GM12878 (cell line): Measurements from ENCODE around the gene PSMD12. TPM values are rescaled to one million over a fixed set of nuclear protein-coding genes. Genes with fewer than 3 reads are reported as not detected.

ENCODE experiments used
- BMI1 ChIP-seq: fragments of 450-650 bp; IDR thresholded peaks from 2 replicates; pipeline ENCODE4 v1.6.1; 2016; ENCODE audit warnings: mild to moderate bottlenecking, moderate library complexity, borderline replicate concordance
- CBFB ChIP-seq: IDR thresholded peaks from 2 replicates; pipeline ENCODE4 v1.6.1; 2016; ENCODE audit warnings: antibody characterized with exemption, low read depth
- CREM ChIP-seq: IDR thresholded peaks from 2 replicates; pipeline ENCODE4 v1.6.1; 2014; ENCODE audit warnings: antibody characterized with exemption, low read depth
- IRF4 ChIP-seq: IDR thresholded peaks from 2 replicates; pipeline ENCODE4 v1.6.1; 2011; ENCODE audit warnings: low read depth, low read length
- JUND ChIP-seq: IDR thresholded peaks from 2 replicates; pipeline ENCODE4 v1.6.1; 2012; ENCODE audit warnings: low read depth, mild to moderate bottlenecking, low read length, improper control_type of control experiment, moderate library complexity
- MTA3 ChIP-seq: IDR thresholded peaks from 2 replicates; pipeline ENCODE4 v1.6.1; 2012; ENCODE audit warnings: low read length, inconsistent platforms, borderline replicate concordance
- NBN ChIP-seq: fragments of 450-650 bp; IDR thresholded peaks from 2 replicates; pipeline ENCODE4 v1.6.1; 2016
- NR2F1 ChIP-seq: fragments of 450-650 bp; conservative IDR thresholded peaks from 2 replicates; pipeline ENCODE4 v1.6.1; 2017; ENCODE audit warnings: mild to moderate bottlenecking
- PAX8 ChIP-seq: fragments of 450-650 bp; IDR thresholded peaks from 2 replicates; pipeline ENCODE4 v1.6.1; 2017; ENCODE audit warnings: mild to moderate bottlenecking, moderate library complexity
- POLR2AphosphoS5 ChIP-seq: IDR thresholded peaks from 2 replicates; pipeline ENCODE4 v1.6.1; 2011; ENCODE audit warnings: mild to moderate bottlenecking, low read length, inconsistent platforms
- RAD51 ChIP-seq: fragments of 450-650 bp; IDR thresholded peaks from 2 replicates; pipeline ENCODE4 v1.6.1; 2016; ENCODE audit warnings: moderate library complexity, mild to moderate bottlenecking, inconsistent platforms
- RBBP5 ChIP-seq: fragments of 200-600 bp; sonication (generic); conservative IDR thresholded peaks from 2 replicates; pipeline ENCODE4 v1.6.1; 2016
- SIN3A ChIP-seq: IDR thresholded peaks from 2 replicates; pipeline ENCODE4 v1.6.1; 2012; ENCODE audit warnings: low read depth, low read length, improper control_type of control experiment
- SMAD1 ChIP-seq: fragments of 450-650 bp; IDR thresholded peaks from 2 replicates; pipeline ENCODE4 v1.6.1; 2018; ENCODE audit warnings: mild to moderate bottlenecking, low read depth; ENCODE audit not compliant: partially characterized antibody
- TARDBP ChIP-seq: IDR thresholded peaks from 2 replicates; pipeline ENCODE4 v1.6.1; 2016; ENCODE audit warnings: borderline replicate concordance
- YY1 ChIP-seq: IDR thresholded peaks from 2 replicates; pipeline ENCODE4 v1.6.1; 2011; ENCODE audit warnings: low read depth, mild to moderate bottlenecking, low read length
- ZNF274 ChIP-seq: IDR thresholded peaks from one replicate; pipeline ENCODE4 v1.8.0; 2011; ENCODE audit not compliant: insufficient read length, insufficient read depth
- ZNF622 ChIP-seq: fragments of 450-650 bp; IDR thresholded peaks from 2 replicates; pipeline ENCODE4 v1.6.1; 2017; ENCODE audit warnings: mild to moderate bottlenecking, inconsistent platforms
- polyA plus RNA-seq, 11 experiments: library from polyadenylated mRNA; depleted of rRNA in 4 of 11; unstranded in 6 of 11; stranded (reverse) in 5 of 11; fragments of >200 nt; fragmentation: Nextera tagmentation in 4 of 11; fragmentation: Illumina TruSeq in 1 of 11; extraction: Ambion mirVana in 4 of 11; extraction: Trizol in 1 of 11; gene quantifications; 1 replicate in 1 of 11; 2 replicates in 10 of 11; pipeline versions ENCODE4 v1.2.1 to v1.2.3, GENCODE V29; 2011 to 2016; ENCODE audit warnings: inconsistent platforms in 2 of 11, missing spikeins in 2 of 11, low read depth in 1 of 11
- total RNA-seq, 4 experiments: library from RNA; depleted of rRNA in 3 of 4; stranded (reverse); fragments of >200 nt in 3 of 4; fragmentation: Illumina TruSeq in 1 of 4; extraction: Trizol in 1 of 4; gene quantifications; 2 replicates each; pipeline versions ENCODE4 v1.2.1 to v1.2.3, GENCODE V29; 2013 to 2021
- TF ChIP-seq, protein P1 (sequence below), 3 experiments: IDR thresholded peaks in 2 of 3; conservative IDR thresholded peaks in 1 of 3; 2 replicates each; pipeline ENCODE4 v1.5.1; 2011; ENCODE audit warnings: low read depth in 3 of 3, low read length in 3 of 3, mild to moderate bottlenecking in 3 of 3, control low read depth in 2 of 3, moderate library complexity in 2 of 3, inconsistent platforms in 1 of 3, mixed read lengths in 1 of 3; ENCODE audit not compliant: control insufficient read depth in 2 of 3, insufficient read depth in 1 of 3; ENCODE audit errors: extremely low read depth in 1 of 3
- TF ChIP-seq, protein P2 (sequence below): fragments of 450-650 bp; IDR thresholded peaks from 2 replicates; pipeline ENCODE4 v1.6.1; 2014; ENCODE audit warnings: mild to moderate bottlenecking
- TF ChIP-seq, protein P3 (sequence below): fragments of 450-650 bp; IDR thresholded peaks from 2 replicates; pipeline ENCODE4 v1.6.1; 2017; ENCODE audit warnings: low read depth, mild to moderate bottlenecking, moderate library complexity
- TF ChIP-seq, protein P4 (sequence below): fragments of 450-650 bp; IDR thresholded peaks from 2 replicates; pipeline ENCODE4 v1.6.1; 2017; ENCODE audit warnings: mild to moderate bottlenecking, moderate library complexity

The PSMD12 gene
- total and polyA plus RNA-seq, 10 of the 15 experiments (the other 5 are each of a cell fraction or from before 2014, with no cell fraction given), result 19.8 to 149 (median 47.5) TPM

DNA sequence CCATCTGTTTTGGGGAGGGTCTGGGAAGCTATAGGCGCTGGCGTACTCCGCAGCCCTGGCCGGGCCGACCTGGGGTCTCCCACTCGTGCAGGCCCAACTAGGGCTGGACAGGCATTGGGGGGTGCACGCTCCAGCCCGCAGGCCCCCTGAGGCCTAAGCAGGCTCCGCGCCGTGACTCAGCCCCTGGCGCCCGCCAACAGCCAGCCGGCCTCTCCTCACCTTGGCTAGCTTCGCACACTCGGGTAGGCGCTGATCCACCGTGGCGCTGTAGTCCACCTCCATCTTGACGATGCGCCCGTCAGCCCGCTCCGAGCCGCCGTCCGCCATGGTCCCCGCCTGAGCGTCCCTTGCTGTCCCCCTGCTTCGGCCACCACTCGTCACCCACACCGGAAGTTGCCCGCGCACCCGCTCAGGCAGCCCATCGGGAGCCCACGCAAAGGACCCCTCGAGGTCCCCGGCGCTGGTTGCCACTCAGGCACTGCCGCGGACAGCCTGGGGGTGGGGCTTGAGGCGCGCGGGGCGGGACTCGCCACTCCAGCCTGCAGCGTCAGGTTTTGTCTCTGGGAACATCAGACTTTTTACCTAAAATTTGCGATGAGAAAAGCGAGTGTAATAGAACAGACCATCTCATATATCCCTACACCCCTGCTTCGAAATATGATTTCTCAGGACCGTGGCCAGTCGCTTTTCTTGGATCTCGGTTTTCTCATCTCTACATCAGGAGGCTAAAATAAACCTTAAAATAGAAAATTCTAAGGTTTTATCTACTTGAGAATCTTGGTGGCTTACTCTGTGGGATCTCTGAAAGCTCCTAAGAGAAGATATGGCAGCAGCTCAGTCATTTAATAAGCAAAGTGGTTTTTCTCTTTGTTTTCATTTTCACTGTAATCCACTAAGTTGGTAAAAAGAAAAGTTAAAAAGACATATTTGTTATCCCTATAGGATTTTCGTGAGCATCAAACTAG, at the start of gene PSMD12 (continued):
- TF ChIP-seq, protein P1, sequence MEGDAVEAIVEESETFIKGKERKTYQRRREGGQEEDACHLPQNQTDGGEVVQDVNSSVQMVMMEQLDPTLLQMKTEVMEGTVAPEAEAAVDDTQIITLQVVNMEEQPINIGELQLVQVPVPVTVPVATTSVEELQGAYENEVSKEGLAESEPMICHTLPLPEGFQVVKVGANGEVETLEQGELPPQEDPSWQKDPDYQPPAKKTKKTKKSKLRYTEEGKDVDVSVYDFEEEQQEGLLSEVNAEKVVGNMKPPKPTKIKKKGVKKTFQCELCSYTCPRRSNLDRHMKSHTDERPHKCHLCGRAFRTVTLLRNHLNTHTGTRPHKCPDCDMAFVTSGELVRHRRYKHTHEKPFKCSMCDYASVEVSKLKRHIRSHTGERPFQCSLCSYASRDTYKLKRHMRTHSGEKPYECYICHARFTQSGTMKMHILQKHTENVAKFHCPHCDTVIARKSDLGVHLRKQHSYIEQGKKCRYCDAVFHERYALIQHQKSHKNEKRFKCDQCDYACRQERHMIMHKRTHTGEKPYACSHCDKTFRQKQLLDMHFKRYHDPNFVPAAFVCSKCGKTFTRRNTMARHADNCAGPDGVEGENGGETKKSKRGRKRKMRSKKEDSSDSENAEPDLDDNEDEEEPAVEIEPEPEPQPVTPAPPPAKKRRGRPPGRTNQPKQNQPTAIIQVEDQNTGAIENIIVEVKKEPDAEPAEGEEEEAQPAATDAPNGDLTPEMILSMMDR (IDR thresholded peaks at IDR 0.05 in 2 of 3, conservative IDR thresholded peaks at IDR 0.05 in 1 of 3; ENCODE audit: control insufficient read depth in 2 of 3, extremely low read depth in 1 of 3, insufficient read depth in 1 of 3, low read depth in 3 of 3, low read length in 3 of 3), result no peak
- TF ChIP-seq, protein P2, sequence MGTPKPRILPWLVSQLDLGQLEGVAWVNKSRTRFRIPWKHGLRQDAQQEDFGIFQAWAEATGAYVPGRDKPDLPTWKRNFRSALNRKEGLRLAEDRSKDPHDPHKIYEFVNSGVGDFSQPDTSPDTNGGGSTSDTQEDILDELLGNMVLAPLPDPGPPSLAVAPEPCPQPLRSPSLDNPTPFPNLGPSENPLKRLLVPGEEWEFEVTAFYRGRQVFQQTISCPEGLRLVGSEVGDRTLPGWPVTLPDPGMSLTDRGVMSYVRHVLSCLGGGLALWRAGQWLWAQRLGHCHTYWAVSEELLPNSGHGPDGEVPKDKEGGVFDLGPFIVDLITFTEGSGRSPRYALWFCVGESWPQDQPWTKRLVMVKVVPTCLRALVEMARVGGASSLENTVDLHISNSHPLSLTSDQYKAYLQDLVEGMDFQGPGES, result no peak
- no peak for TF ChIP-seq MTA3
- 0 out of 2 replicates have a peak, but pooled peaks have one; percentile 50 for TF ChIP-seq TARDBP
- TF ChIP-seq, protein P3, sequence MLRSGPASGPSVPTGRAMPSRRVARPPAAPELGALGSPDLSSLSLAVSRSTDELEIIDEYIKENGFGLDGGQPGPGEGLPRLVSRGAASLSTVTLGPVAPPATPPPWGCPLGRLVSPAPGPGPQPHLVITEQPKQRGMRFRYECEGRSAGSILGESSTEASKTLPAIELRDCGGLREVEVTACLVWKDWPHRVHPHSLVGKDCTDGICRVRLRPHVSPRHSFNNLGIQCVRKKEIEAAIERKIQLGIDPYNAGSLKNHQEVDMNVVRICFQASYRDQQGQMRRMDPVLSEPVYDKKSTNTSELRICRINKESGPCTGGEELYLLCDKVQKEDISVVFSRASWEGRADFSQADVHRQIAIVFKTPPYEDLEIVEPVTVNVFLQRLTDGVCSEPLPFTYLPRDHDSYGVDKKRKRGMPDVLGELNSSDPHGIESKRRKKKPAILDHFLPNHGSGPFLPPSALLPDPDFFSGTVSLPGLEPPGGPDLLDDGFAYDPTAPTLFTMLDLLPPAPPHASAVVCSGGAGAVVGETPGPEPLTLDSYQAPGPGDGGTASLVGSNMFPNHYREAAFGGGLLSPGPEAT, result 0 out of 2 replicates have a peak, but pooled peaks have one; percentile 6
- peak; percentile 88 for TF ChIP-seq YY1
- no peak for TF ChIP-seq ZNF622
- no peak for TF ChIP-seq RBBP5
- no peak for TF ChIP-seq JUND
- peak; percentile 82 for TF ChIP-seq NBN
- no peak for TF ChIP-seq RAD51
- TF ChIP-seq ZNF274, result no peak
- TF ChIP-seq CREM, result peak; percentile 69; the same call in 1 of the 2 replicates
- TF ChIP-seq, protein P4, sequence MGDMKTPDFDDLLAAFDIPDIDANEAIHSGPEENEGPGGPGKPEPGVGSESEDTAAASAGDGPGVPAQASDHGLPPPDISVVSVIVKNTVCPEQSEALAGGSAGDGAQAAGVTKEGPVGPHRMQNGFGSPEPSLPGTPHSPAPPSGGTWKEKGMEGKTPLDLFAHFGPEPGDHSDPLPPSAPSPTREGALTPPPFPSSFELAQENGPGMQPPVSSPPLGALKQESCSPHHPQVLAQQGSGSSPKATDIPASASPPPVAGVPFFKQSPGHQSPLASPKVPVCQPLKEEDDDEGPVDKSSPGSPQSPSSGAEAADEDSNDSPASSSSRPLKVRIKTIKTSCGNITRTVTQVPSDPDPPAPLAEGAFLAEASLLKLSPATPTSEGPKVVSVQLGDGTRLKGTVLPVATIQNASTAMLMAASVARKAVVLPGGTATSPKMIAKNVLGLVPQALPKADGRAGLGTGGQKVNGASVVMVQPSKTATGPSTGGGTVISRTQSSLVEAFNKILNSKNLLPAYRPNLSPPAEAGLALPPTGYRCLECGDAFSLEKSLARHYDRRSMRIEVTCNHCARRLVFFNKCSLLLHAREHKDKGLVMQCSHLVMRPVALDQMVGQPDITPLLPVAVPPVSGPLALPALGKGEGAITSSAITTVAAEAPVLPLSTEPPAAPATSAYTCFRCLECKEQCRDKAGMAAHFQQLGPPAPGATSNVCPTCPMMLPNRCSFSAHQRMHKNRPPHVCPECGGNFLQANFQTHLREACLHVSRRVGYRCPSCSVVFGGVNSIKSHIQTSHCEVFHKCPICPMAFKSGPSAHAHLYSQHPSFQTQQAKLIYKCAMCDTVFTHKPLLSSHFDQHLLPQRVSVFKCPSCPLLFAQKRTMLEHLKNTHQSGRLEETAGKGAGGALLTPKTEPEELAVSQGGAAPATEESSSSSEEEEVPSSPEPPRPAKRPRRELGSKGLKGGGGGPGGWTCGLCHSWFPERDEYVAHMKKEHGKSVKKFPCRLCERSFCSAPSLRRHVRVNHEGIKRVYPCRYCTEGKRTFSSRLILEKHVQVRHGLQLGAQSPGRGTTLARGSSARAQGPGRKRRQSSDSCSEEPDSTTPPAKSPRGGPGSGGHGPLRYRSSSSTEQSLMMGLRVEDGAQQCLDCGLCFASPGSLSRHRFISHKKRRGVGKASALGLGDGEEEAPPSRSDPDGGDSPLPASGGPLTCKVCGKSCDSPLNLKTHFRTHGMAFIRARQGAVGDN, result 0 out of 2 replicates have a peak, but pooled peaks have one; percentile 62
- TF ChIP-seq SIN3A, result peak; percentile 80
- TF ChIP-seq CBFB, result peak; percentile 81
- no peak for TF ChIP-seq PAX8
- TF ChIP-seq SMAD1, result no peak
- peak; percentile 92 for TF ChIP-seq POLR2AphosphoS5
- TF ChIP-seq BMI1, result no peak
- TF ChIP-seq IRF4, result no peak
- no peak for TF ChIP-seq NR2F1
